ENCODE results near the gene RUNX2.

DNA sequence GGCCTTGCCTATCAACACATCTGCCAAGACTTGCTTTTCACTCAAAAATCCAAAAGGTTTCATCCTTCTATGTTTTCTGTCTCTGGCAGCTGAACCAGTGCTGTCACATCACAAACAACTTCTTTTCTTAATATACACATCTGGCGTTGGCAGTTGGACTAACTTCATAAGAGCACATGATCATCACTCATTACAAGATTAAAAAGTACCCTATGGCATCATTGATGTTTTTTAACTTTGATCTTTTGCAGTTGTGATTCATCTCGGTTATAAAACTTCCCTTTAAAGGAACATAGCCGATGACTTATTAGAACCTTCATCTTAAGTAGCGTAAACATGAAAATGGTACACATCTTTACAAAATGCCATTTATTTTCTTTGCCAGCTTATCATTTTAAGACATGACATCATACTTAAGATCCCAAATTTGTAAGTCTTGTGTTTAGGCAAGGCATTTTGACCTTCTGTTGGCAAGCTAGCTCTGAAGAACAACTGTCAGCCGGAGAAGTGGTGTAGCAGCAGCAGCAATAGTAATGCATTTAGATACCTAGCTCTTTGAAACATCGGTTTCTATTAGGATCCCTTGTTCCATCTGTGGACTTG lies 113.8 kb downstream of the RUNX2 start:
- TF ChIP-seq, protein P1, sequence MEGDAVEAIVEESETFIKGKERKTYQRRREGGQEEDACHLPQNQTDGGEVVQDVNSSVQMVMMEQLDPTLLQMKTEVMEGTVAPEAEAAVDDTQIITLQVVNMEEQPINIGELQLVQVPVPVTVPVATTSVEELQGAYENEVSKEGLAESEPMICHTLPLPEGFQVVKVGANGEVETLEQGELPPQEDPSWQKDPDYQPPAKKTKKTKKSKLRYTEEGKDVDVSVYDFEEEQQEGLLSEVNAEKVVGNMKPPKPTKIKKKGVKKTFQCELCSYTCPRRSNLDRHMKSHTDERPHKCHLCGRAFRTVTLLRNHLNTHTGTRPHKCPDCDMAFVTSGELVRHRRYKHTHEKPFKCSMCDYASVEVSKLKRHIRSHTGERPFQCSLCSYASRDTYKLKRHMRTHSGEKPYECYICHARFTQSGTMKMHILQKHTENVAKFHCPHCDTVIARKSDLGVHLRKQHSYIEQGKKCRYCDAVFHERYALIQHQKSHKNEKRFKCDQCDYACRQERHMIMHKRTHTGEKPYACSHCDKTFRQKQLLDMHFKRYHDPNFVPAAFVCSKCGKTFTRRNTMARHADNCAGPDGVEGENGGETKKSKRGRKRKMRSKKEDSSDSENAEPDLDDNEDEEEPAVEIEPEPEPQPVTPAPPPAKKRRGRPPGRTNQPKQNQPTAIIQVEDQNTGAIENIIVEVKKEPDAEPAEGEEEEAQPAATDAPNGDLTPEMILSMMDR (IDR thresholded peaks at IDR 0.05; ENCODE audit: insufficient read depth, low read depth, low read length): no peak
- TF ChIP-seq EZH2 (IDR thresholded peaks at IDR 0.05; ENCODE audit: insufficient read depth, low read length): no peak
